ENCODE measurements around the gene ELAVL1. TPM values are rescaled to one million over a fixed set of nuclear protein-coding genes. Genes with fewer than 3 reads are reported as not detected.

ELAVL1 gene
- total RNA-seq, 1 donor from 2014 or later, result 122 TPM

DNA sequence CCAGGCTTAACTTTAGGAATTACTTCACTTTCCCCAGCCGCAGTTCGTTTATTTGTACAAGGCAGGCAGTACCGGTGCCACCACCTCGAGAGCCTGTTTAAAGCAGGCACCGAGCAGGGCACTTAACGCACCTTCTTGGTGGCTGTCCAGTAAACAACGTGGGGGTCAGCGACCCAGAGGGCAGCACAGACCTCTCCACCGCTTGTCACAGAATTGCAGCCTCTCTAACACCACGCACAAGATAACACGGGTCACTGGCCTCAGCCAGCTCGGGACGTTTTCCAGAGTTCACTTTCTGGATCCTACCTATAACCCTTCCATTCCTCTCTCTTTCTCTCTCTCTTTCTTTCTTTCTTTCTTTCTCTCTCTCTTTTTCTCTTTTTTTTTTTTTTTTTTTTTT is 16.8 kb upstream of the ELAVL1 start:
- Mint-ChIP-seq H3K9me3 (ENCODE audit: unreplicated experiment) (peaks cover 9% of the 10 kb centered on the region), H3K4me3 (ENCODE audit: unreplicated experiment) (no peak overlapping the region), H3K4me1 (ENCODE audit: low read depth, unreplicated experiment) (no peaks in the 10 kb centered on the region), H3K27ac (ENCODE audit: unreplicated experiment) (no peak overlapping the region), H3K27me3 (ENCODE audit: unreplicated experiment) (peaks cover 5% of the 10 kb centered on the region), H3K36me3 (ENCODE audit: unreplicated experiment) (no peaks in the 10 kb centered on the region)
- TF ChIP-seq, protein P1, sequence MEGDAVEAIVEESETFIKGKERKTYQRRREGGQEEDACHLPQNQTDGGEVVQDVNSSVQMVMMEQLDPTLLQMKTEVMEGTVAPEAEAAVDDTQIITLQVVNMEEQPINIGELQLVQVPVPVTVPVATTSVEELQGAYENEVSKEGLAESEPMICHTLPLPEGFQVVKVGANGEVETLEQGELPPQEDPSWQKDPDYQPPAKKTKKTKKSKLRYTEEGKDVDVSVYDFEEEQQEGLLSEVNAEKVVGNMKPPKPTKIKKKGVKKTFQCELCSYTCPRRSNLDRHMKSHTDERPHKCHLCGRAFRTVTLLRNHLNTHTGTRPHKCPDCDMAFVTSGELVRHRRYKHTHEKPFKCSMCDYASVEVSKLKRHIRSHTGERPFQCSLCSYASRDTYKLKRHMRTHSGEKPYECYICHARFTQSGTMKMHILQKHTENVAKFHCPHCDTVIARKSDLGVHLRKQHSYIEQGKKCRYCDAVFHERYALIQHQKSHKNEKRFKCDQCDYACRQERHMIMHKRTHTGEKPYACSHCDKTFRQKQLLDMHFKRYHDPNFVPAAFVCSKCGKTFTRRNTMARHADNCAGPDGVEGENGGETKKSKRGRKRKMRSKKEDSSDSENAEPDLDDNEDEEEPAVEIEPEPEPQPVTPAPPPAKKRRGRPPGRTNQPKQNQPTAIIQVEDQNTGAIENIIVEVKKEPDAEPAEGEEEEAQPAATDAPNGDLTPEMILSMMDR (IDR thresholded peaks at IDR 0.05; ENCODE audit: partially characterized antibody, unreplicated experiment), result no peak
- no peak for DNase-seq

DNA sequence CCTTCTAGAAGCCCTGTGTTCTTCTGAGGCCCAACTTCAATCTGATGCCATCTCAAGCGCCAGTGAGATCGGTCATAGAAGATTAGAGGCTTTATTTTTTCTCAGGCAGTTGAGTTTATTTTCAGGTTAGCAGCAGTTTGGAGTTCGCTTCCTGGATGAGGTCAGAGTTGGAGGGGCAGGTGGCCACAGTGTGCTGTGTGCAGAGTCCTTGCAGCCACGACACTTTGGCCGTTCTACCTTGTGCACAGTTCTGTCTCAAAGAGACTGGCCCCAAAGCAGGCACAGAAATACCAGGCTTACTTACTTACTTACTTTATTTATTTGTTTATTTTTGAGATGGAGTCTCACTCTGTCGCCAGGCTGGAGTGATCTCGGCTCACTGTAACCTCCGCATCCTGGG is 15.9 kb upstream of the ELAVL1 start:
- TF ChIP-seq, protein P1 (IDR thresholded peaks at IDR 0.05; ENCODE audit: partially characterized antibody, unreplicated experiment), result no peak
- Mint-ChIP-seq H3K9me3 (ENCODE audit: unreplicated experiment) (peaks cover 11% of the 10 kb centered on the region), H3K4me1 (ENCODE audit: low read depth, unreplicated experiment) (no peaks in the 10 kb centered on the region), H3K36me3 (ENCODE audit: unreplicated experiment) (no peaks in the 10 kb centered on the region), H3K27ac (ENCODE audit: unreplicated experiment) (no peak overlapping the region), H3K4me3 (ENCODE audit: unreplicated experiment) (no peak overlapping the region), H3K27me3 (ENCODE audit: unreplicated experiment) (peaks cover 5% of the 10 kb centered on the region)
- DNase-seq, result no peak

DNA sequence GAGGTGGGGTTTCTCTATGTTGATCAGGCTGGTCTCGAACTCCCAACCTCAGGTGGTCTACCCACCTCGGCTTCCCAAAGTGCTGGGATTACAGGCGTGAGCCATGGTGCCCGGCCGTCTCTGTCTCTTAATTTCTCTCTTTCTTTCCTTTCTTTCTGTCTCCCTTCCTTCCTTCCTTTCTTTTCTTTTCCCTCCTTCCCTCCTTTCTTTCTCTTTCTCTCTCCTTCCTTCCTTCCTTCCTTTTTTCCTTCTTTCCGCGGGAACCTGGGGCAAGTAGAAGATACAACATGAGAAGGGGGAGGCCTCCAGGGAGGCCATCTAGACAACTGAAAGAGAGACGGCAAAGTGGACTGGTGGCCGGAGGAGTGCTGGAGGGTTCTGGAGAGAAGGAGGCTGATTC is 15.2 kb upstream of the ELAVL1 start:
- H3K4me1 Mint-ChIP-seq (ENCODE audit: low read depth, unreplicated experiment), result no peaks in the 10 kb centered on the region
- H3K27ac Mint-ChIP-seq (ENCODE audit: unreplicated experiment), result no peak overlapping the region
- H3K36me3 Mint-ChIP-seq (ENCODE audit: unreplicated experiment), result no peaks in the 10 kb centered on the region
- no peak for DNase-seq
- H3K9me3 Mint-ChIP-seq (ENCODE audit: unreplicated experiment), result peaks cover 13% of the 10 kb centered on the region
- H3K4me3 Mint-ChIP-seq (ENCODE audit: unreplicated experiment), result no peak overlapping the region
- TF ChIP-seq, protein P1 (IDR thresholded peaks at IDR 0.05; ENCODE audit: partially characterized antibody, unreplicated experiment), result no peak
- H3K27me3 Mint-ChIP-seq (ENCODE audit: unreplicated experiment), result peaks cover 5% of the 10 kb centered on the region

DNA sequence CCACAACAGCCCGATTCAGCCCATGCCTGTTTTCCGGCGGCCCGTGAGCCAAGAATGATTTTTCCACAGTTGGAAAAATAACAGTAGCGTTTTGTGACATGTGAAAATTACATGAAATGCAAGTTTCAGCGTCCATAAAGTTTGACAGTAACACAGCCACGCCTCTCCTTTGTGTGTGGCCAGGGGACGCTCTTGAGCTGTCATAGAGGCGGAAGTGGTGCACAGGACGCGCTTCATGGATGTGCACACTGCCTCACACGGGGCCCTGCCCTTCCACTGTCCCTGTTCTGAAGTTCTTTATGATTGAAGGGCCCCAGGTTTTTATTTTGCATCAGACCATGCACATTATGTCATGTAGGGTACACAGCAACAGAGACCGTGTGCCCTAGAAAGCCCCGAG is 12.4 kb upstream of the ELAVL1 start:
- Mint-ChIP-seq H3K4me3 (ENCODE audit: unreplicated experiment) (no peak overlapping the region), H3K27me3 (ENCODE audit: unreplicated experiment) (peaks cover 6% of the 10 kb centered on the region), H3K9me3 (ENCODE audit: unreplicated experiment) (peaks cover 9% of the 10 kb centered on the region), H3K36me3 (ENCODE audit: unreplicated experiment) (no peaks in the 10 kb centered on the region), H3K27ac (ENCODE audit: unreplicated experiment) (no peak overlapping the region), H3K4me1 (ENCODE audit: low read depth, unreplicated experiment) (no peaks in the 10 kb centered on the region)
- TF ChIP-seq, protein P1 (IDR thresholded peaks at IDR 0.05; ENCODE audit: partially characterized antibody, unreplicated experiment), result no peak
- no peak for DNase-seq

DNA sequence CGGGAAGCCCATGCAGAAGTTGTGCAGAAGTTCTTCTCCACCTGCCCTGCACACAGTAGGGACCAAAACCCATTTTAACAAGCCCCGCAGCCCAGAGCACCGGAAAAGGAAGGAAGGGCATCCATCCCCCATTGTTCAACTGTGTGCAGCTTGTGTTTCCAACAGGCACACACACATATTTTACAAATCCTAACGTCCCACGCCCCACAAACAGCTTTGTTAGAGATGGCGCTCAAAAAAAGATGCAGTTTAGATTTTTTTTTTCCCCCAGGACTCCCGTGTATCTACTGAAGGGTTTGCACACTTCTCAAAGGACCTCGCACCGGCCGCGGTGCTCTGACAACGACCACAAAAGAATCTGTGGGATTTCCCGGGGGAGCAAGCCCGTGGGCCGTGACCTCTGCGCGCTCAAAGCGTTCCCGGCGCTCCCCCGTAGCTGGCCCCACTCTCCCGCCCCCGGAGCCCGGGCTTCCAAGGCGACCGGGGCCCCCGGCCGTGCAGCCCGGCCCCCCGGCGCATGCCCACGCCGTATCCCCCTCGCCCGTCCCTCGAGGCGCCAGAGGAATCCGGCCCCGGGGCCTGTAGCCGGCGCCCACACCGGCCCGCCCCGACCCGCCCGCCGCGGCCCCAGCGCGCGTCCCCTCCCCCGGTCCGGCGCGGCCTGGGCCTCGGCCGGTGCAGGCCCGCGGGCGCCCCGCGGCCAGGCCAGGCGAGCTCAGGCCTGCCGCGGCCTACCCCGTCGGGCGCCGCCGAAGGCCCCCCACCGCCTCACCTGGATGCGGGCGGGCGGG is 523 bp downstream of the ELAVL1 start:
- peaks cover 16% of the 10 kb centered on the region for H3K9me3 Mint-ChIP-seq (ENCODE audit: unreplicated experiment)
- peak; percentile 59 for DNase-seq
- peaks cover 25% of the 10 kb centered on the region for H3K4me1 Mint-ChIP-seq (ENCODE audit: low read depth, unreplicated experiment)

More for the DNA sequence above, 523 bp downstream of the ELAVL1 start:
- TF ChIP-seq, protein P1 (IDR thresholded peaks at IDR 0.05; ENCODE audit: partially characterized antibody, unreplicated experiment), result no peak
- Mint-ChIP-seq H3K27me3 (ENCODE audit: unreplicated experiment) (peaks cover 13% of the 10 kb centered on the region), H3K36me3 (ENCODE audit: unreplicated experiment) (no peaks in the 10 kb centered on the region), H3K27ac (ENCODE audit: unreplicated experiment) (peak overlapping the region; percentile 97), H3K4me3 (ENCODE audit: unreplicated experiment) (peak overlapping the region; percentile 99)
